Liver (tissue), 9 donors: ENCODE data around the gene PAWR. TPM values are rescaled to one million over a fixed set of nuclear protein-coding genes. Genes with fewer than 3 reads are reported as not detected.

Source experiments
- DNase-seq: peaks from one replicate; pipeline ENCODE4 v3.0.0-alpha.2; 2017; ENCODE audit warnings: low spot score
- H3K27ac ChIP-seq, 2 donors: one replicate each; pipeline ENCODE4 v1.7.0; 2013; ENCODE audit warnings: inconsistent platforms in 2 of 2, low read length in 2 of 2, control low read depth in 1 of 2, low read depth in 1 of 2, mild to moderate bottlenecking in 1 of 2
- H3K27me3 ChIP-seq, 4 donors: one replicate each; pipeline versions ENCODE4 v1.6.1 to v1.7.0; 2013; ENCODE audit warnings: low read length in 3 of 4, inconsistent platforms in 1 of 4, mild to moderate bottlenecking in 1 of 4, moderate library complexity in 1 of 4; ENCODE audit not compliant: control insufficient read depth in 4 of 4, insufficient read depth in 4 of 4
- H3K36me3 ChIP-seq, 4 donors: one replicate each; pipeline versions ENCODE4 v1.6.1 to v1.7.0; 2013; ENCODE audit warnings: low read length in 3 of 4, mild to moderate bottlenecking in 3 of 4, low read depth in 1 of 4, moderate library complexity in 1 of 4; ENCODE audit not compliant: control insufficient read depth in 4 of 4, insufficient read depth in 3 of 4
- H3K4me1 ChIP-seq, 4 donors: one replicate each; pipeline versions ENCODE4 v1.6.1 to v1.7.0; 2013; ENCODE audit warnings: low read length in 3 of 4, mild to moderate bottlenecking in 3 of 4, moderate library complexity in 1 of 4; ENCODE audit not compliant: control insufficient read depth in 4 of 4, insufficient read depth in 4 of 4
- H3K4me3 ChIP-seq, 3 donors: one replicate each; pipeline versions ENCODE4 v1.6.1 to v1.7.0; 2013; ENCODE audit warnings: low read length in 3 of 3, control low read depth in 1 of 3, low read depth in 1 of 3, mild to moderate bottlenecking in 1 of 3
- H3K9ac ChIP-seq, 2 donors: one replicate each; pipeline ENCODE4 v1.7.0; 2013; ENCODE audit warnings: low read length in 2 of 2, mild to moderate bottlenecking in 2 of 2, moderate library complexity in 2 of 2, control low read depth in 1 of 2, low read depth in 1 of 2
- H3K9me3 ChIP-seq, 4 donors: one replicate each; pipeline versions ENCODE4 v1.6.1 to v1.7.0; 2013; ENCODE audit warnings: low read length in 3 of 4; ENCODE audit not compliant: control insufficient read depth in 4 of 4
- EGR1 ChIP-seq, 2 donors: IDR thresholded peaks; 2 replicates each; pipeline ENCODE4 v1.6.1; 2016 to 2018; ENCODE audit warnings: antibody characterized with exemption in 2 of 2, low read depth in 2 of 2
- FOXA1 ChIP-seq: IDR thresholded peaks from 2 replicates; pipeline ENCODE4 v1.6.1; 2016; ENCODE audit warnings: antibody characterized with exemption
- FOXA2 ChIP-seq: IDR thresholded peaks from 2 replicates; pipeline ENCODE4 v1.6.1; 2016; ENCODE audit warnings: antibody characterized with exemption
- GABPA ChIP-seq, 2 donors: IDR thresholded peaks in 1 of 2; conservative IDR thresholded peaks in 1 of 2; 2 replicates each; pipeline ENCODE4 v1.6.1; 2016; ENCODE audit warnings: antibody characterized with exemption in 2 of 2, mild to moderate bottlenecking in 1 of 2, moderate library complexity in 1 of 2
- HNF4A ChIP-seq, 2 donors: conservative IDR thresholded peaks; 2 replicates each; pipeline ENCODE4 v1.6.1; 2016; ENCODE audit warnings: antibody characterized with exemption in 2 of 2, mild to moderate bottlenecking in 2 of 2
- HNF4G ChIP-seq: IDR thresholded peaks from 2 replicates; pipeline ENCODE4 v1.6.1; 2016; ENCODE audit warnings: antibody characterized with exemption
- JUND ChIP-seq, 2 donors: IDR thresholded peaks; 2 replicates each; pipeline ENCODE4 v1.6.1; 2016; ENCODE audit warnings: antibody characterized with exemption in 2 of 2
- NR2F2 ChIP-seq: IDR thresholded peaks from 2 replicates; pipeline ENCODE4 v1.6.1; 2016; ENCODE audit warnings: antibody characterized with exemption
- RAD21 ChIP-seq, 2 donors: IDR thresholded peaks; 2 replicates each; pipeline ENCODE4 v1.6.1; 2016; ENCODE audit warnings: antibody characterized with exemption in 2 of 2, mild to moderate bottlenecking in 2 of 2
- RXRA ChIP-seq, 2 donors: IDR thresholded peaks; 2 replicates each; pipeline ENCODE4 v1.6.1; 2017 to 2018; ENCODE audit warnings: antibody characterized with exemption in 2 of 2, mild to moderate bottlenecking in 1 of 2
- SP1 ChIP-seq: IDR thresholded peaks from 2 replicates; pipeline ENCODE4 v1.6.1; 2018; ENCODE audit warnings: antibody characterized with exemption, mild to moderate bottlenecking
- TAF1 ChIP-seq: conservative IDR thresholded peaks from 2 replicates; pipeline ENCODE4 v1.6.1; 2016; ENCODE audit warnings: antibody characterized with exemption, mild to moderate bottlenecking
- YY1 ChIP-seq: IDR thresholded peaks from 2 replicates; pipeline ENCODE4 v1.6.1; 2016; ENCODE audit warnings: antibody characterized with exemption, mild to moderate bottlenecking
- WGBS: extraction: QIAGEN DNeasy Blood & Tissue Kit; methylation state at CpG from one replicate; pipeline ENCODE4 v1.1.7; 2013; 5-methylcytosine and 5-hydroxymethylcytosine counted together
- polyA plus RNA-seq, 2 donors: library from polyadenylated mRNA; stranded (reverse) in 1 of 2; unstranded in 1 of 2; fragments of 200-250 nt in 1 of 2; fragments of >200 nt in 1 of 2; fragmentation: Nextera tagmentation in 1 of 2; extraction: Ambion mirVana in 1 of 2; gene quantifications; one replicate each; pipeline versions ENCODE4 v1.2.1 to v1.2.3, GENCODE V29; 2013 to 2015
- total RNA-seq, 2 donors: library from RNA; depleted of rRNA; stranded (reverse); fragments of >200 nt; gene quantifications; one replicate each; pipeline ENCODE4 v1.2.3, GENCODE V29; 2014
- TF ChIP-seq, protein P1 (sequence below): fragments of 150-350 bp; IDR thresholded peaks from 2 replicates; pipeline ENCODE4 v1.5.1; 2017; ENCODE audit warnings: improper control_type of control experiment, low read depth, low read length; ENCODE audit not compliant: missing input control
- TF ChIP-seq, protein P2 (sequence below): IDR thresholded peaks from 2 replicates; pipeline ENCODE4 v1.6.1; 2016; ENCODE audit warnings: antibody characterized with exemption
- TF ChIP-seq, protein P3 (sequence below): IDR thresholded peaks from 2 replicates; pipeline ENCODE4 v1.6.1; 2016; ENCODE audit warnings: antibody characterized with exemption, mild to moderate bottlenecking
- TF ChIP-seq, protein P4 (sequence below): IDR thresholded peaks from 2 replicates; pipeline ENCODE4 v1.6.1; 2016; ENCODE audit warnings: antibody characterized with exemption
- TF ChIP-seq, protein P5 (sequence below): IDR thresholded peaks from 2 replicates; pipeline ENCODE4 v1.6.1; 2016; ENCODE audit warnings: antibody characterized with exemption
- donor health status: healthy.
- donor health status: healthy.
- donor health status: healthy.
- donor health status: healthy.
- donor health status: healthy.

PAWR gene
- total and polyA plus RNA-seq, 4 donors = 6.1 to 24.1 (median 9.9) TPM

DNA sequence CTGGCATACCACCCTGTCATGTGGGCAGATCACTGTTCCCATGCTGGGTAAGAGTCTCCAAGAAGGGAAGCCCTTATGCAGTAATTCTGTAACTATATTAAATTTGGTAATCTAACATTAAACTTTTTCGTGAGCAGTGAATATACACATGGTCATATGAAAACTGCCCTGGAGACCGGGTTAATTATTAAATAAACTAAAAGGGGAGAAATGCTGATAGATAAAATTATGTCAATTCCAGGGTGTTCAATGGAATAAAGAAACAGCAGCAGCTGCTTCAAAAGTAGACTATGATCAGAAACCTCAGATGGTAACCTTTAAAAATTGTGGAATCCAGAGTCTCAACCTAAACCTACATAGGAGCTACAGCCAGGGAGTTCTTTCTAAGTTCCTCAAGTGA is 100.0 kb downstream of the PAWR start:
- 47% methylated on average over 2 of the region's 2 CpGs for WGBS
- Histone ChIP-seq H3K27ac (no peak overlapping the region), H3K4me1 (peaks cover 0 to 8% (median under 1%) of the 10 kb centered on the region in 4 donors)

More for the DNA sequence above, 100.0 kb downstream of the PAWR start:
- Histone ChIP-seq H3K9me3 (no peaks in the 10 kb centered on the region), H3K36me3 (no peaks in the 10 kb centered on the region), H3K9ac (no peak overlapping the region), H3K27me3 (no peaks in the 10 kb centered on the region), H3K4me3 (no peak overlapping the region)
- no peak for DNase-seq
- TF ChIP-seq TAF1 (no peak), JUND (IDR thresholded peaks at IDR 0.05) (no peak), EGR1 (IDR thresholded peaks at IDR 0.05; ENCODE audit: low read depth in 2 of 2) (no peak), HNF4A (conservative IDR thresholded peaks at IDR 0.05) (no peak), FOXA2 (no peak), RAD21 (IDR thresholded peaks at IDR 0.05) (no peak), SP1 (no peak), HNF4G (no peak), YY1 (no peak), FOXA1 (no peak), NR2F2 (no peak), GABPA (IDR thresholded peaks at IDR 0.05 in 1 of 2, conservative IDR thresholded peaks at IDR 0.05 in 1 of 2) (no peak), RXRA (IDR thresholded peaks at IDR 0.05) (no peak)
- TF ChIP-seq, protein P1, sequence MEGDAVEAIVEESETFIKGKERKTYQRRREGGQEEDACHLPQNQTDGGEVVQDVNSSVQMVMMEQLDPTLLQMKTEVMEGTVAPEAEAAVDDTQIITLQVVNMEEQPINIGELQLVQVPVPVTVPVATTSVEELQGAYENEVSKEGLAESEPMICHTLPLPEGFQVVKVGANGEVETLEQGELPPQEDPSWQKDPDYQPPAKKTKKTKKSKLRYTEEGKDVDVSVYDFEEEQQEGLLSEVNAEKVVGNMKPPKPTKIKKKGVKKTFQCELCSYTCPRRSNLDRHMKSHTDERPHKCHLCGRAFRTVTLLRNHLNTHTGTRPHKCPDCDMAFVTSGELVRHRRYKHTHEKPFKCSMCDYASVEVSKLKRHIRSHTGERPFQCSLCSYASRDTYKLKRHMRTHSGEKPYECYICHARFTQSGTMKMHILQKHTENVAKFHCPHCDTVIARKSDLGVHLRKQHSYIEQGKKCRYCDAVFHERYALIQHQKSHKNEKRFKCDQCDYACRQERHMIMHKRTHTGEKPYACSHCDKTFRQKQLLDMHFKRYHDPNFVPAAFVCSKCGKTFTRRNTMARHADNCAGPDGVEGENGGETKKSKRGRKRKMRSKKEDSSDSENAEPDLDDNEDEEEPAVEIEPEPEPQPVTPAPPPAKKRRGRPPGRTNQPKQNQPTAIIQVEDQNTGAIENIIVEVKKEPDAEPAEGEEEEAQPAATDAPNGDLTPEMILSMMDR = no peak
- TF ChIP-seq, protein P2, sequence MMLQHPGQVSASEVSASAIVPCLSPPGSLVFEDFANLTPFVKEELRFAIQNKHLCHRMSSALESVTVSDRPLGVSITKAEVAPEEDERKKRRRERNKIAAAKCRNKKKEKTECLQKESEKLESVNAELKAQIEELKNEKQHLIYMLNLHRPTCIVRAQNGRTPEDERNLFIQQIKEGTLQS = no peak
- TF ChIP-seq, protein P3, sequence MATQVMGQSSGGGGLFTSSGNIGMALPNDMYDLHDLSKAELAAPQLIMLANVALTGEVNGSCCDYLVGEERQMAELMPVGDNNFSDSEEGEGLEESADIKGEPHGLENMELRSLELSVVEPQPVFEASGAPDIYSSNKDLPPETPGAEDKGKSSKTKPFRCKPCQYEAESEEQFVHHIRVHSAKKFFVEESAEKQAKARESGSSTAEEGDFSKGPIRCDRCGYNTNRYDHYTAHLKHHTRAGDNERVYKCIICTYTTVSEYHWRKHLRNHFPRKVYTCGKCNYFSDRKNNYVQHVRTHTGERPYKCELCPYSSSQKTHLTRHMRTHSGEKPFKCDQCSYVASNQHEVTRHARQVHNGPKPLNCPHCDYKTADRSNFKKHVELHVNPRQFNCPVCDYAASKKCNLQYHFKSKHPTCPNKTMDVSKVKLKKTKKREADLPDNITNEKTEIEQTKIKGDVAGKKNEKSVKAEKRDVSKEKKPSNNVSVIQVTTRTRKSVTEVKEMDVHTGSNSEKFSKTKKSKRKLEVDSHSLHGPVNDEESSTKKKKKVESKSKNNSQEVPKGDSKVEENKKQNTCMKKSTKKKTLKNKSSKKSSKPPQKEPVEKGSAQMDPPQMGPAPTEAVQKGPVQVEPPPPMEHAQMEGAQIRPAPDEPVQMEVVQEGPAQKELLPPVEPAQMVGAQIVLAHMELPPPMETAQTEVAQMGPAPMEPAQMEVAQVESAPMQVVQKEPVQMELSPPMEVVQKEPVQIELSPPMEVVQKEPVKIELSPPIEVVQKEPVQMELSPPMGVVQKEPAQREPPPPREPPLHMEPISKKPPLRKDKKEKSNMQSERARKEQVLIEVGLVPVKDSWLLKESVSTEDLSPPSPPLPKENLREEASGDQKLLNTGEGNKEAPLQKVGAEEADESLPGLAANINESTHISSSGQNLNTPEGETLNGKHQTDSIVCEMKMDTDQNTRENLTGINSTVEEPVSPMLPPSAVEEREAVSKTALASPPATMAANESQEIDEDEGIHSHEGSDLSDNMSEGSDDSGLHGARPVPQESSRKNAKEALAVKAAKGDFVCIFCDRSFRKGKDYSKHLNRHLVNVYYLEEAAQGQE = no peak
- TF ChIP-seq, protein P4, sequence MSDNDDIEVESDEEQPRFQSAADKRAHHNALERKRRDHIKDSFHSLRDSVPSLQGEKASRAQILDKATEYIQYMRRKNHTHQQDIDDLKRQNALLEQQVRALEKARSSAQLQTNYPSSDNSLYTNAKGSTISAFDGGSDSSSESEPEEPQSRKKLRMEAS = no peak
- TF ChIP-seq, protein P5, sequence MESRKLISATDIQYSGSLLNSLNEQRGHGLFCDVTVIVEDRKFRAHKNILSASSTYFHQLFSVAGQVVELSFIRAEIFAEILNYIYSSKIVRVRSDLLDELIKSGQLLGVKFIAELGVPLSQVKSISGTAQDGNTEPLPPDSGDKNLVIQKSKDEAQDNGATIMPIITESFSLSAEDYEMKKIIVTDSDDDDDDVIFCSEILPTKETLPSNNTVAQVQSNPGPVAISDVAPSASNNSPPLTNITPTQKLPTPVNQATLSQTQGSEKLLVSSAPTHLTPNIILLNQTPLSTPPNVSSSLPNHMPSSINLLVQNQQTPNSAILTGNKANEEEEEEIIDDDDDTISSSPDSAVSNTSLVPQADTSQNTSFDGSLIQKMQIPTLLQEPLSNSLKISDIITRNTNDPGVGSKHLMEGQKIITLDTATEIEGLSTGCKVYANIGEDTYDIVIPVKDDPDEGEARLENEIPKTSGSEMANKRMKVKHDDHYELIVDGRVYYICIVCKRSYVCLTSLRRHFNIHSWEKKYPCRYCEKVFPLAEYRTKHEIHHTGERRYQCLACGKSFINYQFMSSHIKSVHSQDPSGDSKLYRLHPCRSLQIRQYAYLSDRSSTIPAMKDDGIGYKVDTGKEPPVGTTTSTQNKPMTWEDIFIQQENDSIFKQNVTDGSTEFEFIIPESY = no peak
